SK-N-SH (cell line): Measurements from ENCODE around the gene ILDR1. TPM values are rescaled to one million over a fixed set of nuclear protein-coding genes. Genes with fewer than 3 reads are reported as not detected.

Experiments used
- CTCF ChIA-PET: fragments of 300-600, 350-600 bp; formaldehyde crosslinking; extraction: SDS; loops from one replicate; lab custom pipeline; 2021; lab: Yijun Ruan, JAX
- POLR2A ChIA-PET: fragments of 350-600 bp; sonication (Branson Sonifier 250); formaldehyde crosslinking; extraction: SDS; loops from one replicate; lab custom pipeline; 2020; ENCODE audit warnings: antibody characterized with exemption, inconsistent platforms; lab: Yijun Ruan, JAX
- DNase-seq: peaks from one replicate; pipeline ENCODE4 v3.0.0; 2012
- H2AFZ ChIP-seq: fragments of 200-600 bp; sonication (generic); 2 replicates; pipeline ENCODE4 v1.8.1; 2016; ENCODE audit warnings: antibody characterized with exemption, mild to moderate bottlenecking, low read depth
- H3F3A ChIP-seq: fragments of 200-600 bp; sonication (generic); replicated peaks from 2 replicates; pipeline ENCODE3; 2016; ENCODE audit warnings: antibody characterized with exemption, mild to moderate bottlenecking; ENCODE audit not compliant: insufficient read depth
- H3K27ac ChIP-seq, 2 experiments: fragments of 200-500 bp in 1 of 2; fragments of 200-600 bp in 1 of 2; sonication (Bioruptor generic) in 1 of 2; sonication (generic), shearing (Covaris generic) in 1 of 2; 2 replicates each; pipeline versions ENCODE4 v1.5.1 to v1.6.1; 2014 to 2016; ENCODE audit warnings: low read depth in 2 of 2, inconsistent platforms in 1 of 2, low read length in 1 of 2, mild to moderate bottlenecking in 1 of 2, mixed read lengths in 1 of 2
- H3K27me3 ChIP-seq: fragments of 200-600 bp; sonication (generic), shearing (Covaris generic); 2 replicates; pipeline ENCODE4 v1.6.1; 2016; ENCODE audit warnings: mixed run types; ENCODE audit not compliant: insufficient read depth
- H3K36me3 ChIP-seq, 2 experiments: fragments of 200-500 bp in 1 of 2; fragments of 200-600 bp in 1 of 2; sonication (Bioruptor generic) in 1 of 2; sonication (generic) in 1 of 2; replicated peaks in 1 of 2; 2 replicates each; pipeline versions ENCODE3 to v1.5.1; 2014 to 2016; ENCODE audit warnings: low read length in 1 of 2, mild to moderate bottlenecking in 1 of 2; ENCODE audit not compliant: insufficient read depth in 2 of 2, control insufficient read depth in 1 of 2
- H3K4me1 ChIP-seq, 2 experiments: fragments of 200-500 bp in 1 of 2; fragments of 200-600 bp in 1 of 2; sonication (Bioruptor generic) in 1 of 2; sonication (generic), shearing (Covaris generic) in 1 of 2; 2 replicates each; pipeline versions ENCODE4 v1.5.1 to v1.6.1; 2014 to 2016; ENCODE audit warnings: low read depth in 1 of 2, low read length in 1 of 2, mixed run types in 1 of 2; ENCODE audit not compliant: insufficient read depth in 2 of 2, control insufficient read depth in 1 of 2
- H3K4me2 ChIP-seq: fragments of 200-600 bp; sonication (generic), shearing (Covaris generic); 2 replicates; pipeline ENCODE4 v1.6.1; 2017; ENCODE audit warnings: mixed run types
- H3K4me3 ChIP-seq, 2 experiments: fragments of 200-500 bp in 1 of 2; fragments of 200-600 bp in 1 of 2; sonication (Bioruptor generic) in 1 of 2; sonication (generic), shearing (Covaris generic) in 1 of 2; 2 replicates each; pipeline versions ENCODE4 v1.5.1 to v1.8.1; 2014 to 2016; ENCODE audit warnings: low read depth in 2 of 2, inconsistent platforms in 1 of 2, low read length in 1 of 2, mild to moderate bottlenecking in 1 of 2, mixed read lengths in 1 of 2, moderate library complexity in 1 of 2
- H3K79me2 ChIP-seq: fragments of 200-600 bp; sonication (generic); 2 replicates; pipeline ENCODE4 v1.8.1; 2017; ENCODE audit warnings: mild to moderate bottlenecking; ENCODE audit not compliant: insufficient read depth
- H3K9ac ChIP-seq: fragments of 200-600 bp; sonication (generic); 2 replicates; pipeline ENCODE4 v1.6.1; 2017; ENCODE audit warnings: mixed run types
- H3K9me2 ChIP-seq: fragments of 200-600 bp; sonication (generic); 2 replicates; pipeline ENCODE4 v1.6.1; 2017; ENCODE audit warnings: mixed run types
- H3K9me3 ChIP-seq: fragments of 200-600 bp; sonication (generic); 2 replicates; pipeline ENCODE4 v1.6.1; 2017; ENCODE audit warnings: mixed run types, mild to moderate bottlenecking, moderate library complexity
- H4K20me1 ChIP-seq: fragments of 200-600 bp; sonication (generic); 2 replicates; pipeline ENCODE4 v1.6.1; 2017; ENCODE audit warnings: mild to moderate bottlenecking, mixed run types; ENCODE audit not compliant: insufficient read depth
- ELF1 ChIP-seq: IDR thresholded peaks from 2 replicates; pipeline ENCODE4 v1.4.0; 2012
- EZH2phosphoT487 ChIP-seq: fragments of 200-600 bp; sonication (generic); IDR thresholded peaks from 2 replicates; pipeline ENCODE4 v1.6.1; 2017; ENCODE audit warnings: low read depth, mixed run types, mild to moderate bottlenecking, antibody characterized with exemption, moderate library complexity, borderline replicate concordance
- FOSL2 ChIP-seq: IDR thresholded peaks from 2 replicates; pipeline ENCODE4 v1.4.0; 2012; ENCODE audit warnings: low read depth, mild to moderate bottlenecking, moderate library complexity, borderline replicate concordance
- FOXJ3 ChIP-seq: sonication (generic); formaldehyde crosslinking; IDR thresholded peaks from 2 replicates; pipeline ENCODE4 v1.5.1; 2020; ENCODE audit warnings: mild to moderate bottlenecking, missing genetic modification reagents
- FOXM1 ChIP-seq: IDR thresholded peaks from 2 replicates; pipeline ENCODE4 v1.4.0; 2012; ENCODE audit warnings: low read depth, mild to moderate bottlenecking
- IRF3 ChIP-seq: fragments of 150-350 bp; IDR thresholded peaks from 2 replicates; pipeline ENCODE4 v1.6.1; 2016; ENCODE audit warnings: mild to moderate bottlenecking, low read depth, low read length
- JUND ChIP-seq: IDR thresholded peaks from 2 replicates; pipeline ENCODE4 v1.4.0; 2012
- NRF1 ChIP-seq: IDR thresholded peaks from 2 replicates; pipeline ENCODE4 v1.6.1; 2012; ENCODE audit warnings: low read depth, mild to moderate bottlenecking, low read length
- POLR2AphosphoS5 ChIP-seq: IDR thresholded peaks from 2 replicates; pipeline ENCODE4 v1.6.1; 2012; ENCODE audit warnings: low read depth, low read length
- RAD21 ChIP-seq: IDR thresholded peaks from 2 replicates; pipeline ENCODE4 v1.6.1; 2012; ENCODE audit warnings: mild to moderate bottlenecking, low read length
- RFX5 ChIP-seq: IDR thresholded peaks from 2 replicates; pipeline ENCODE4 v1.6.1; 2012; ENCODE audit warnings: mild to moderate bottlenecking, improper control_type of control experiment, low read length
- SMC3 ChIP-seq: IDR thresholded peaks from 2 replicates; pipeline ENCODE4 v1.6.1; 2012; ENCODE audit warnings: low read depth, low read length, improper control_type of control experiment
- TAF1 ChIP-seq: IDR thresholded peaks from 2 replicates; pipeline ENCODE4 v1.6.1; 2012; ENCODE audit warnings: low read depth, mild to moderate bottlenecking, low read length, moderate library complexity, borderline replicate concordance
- TCF12 ChIP-seq: IDR thresholded peaks from 2 replicates; pipeline ENCODE4 v1.4.0; 2012
- TEAD4 ChIP-seq: IDR thresholded peaks from 2 replicates; pipeline ENCODE4 v1.4.0; 2012; ENCODE audit warnings: mild to moderate bottlenecking, borderline replicate concordance; ENCODE audit not compliant: insufficient read depth
- WGBS: methylation state at CpG from one replicate; pipeline ENCODE4 v1.1.6; 2017; ENCODE audit warnings: low lambda C conversion rate; 5-methylcytosine and 5-hydroxymethylcytosine counted together
- polyA plus RNA-seq, 3 experiments: library from polyadenylated mRNA; depleted of rRNA; stranded (reverse); fragments of >200 nt; gene quantifications; 2 replicates each; pipeline ENCODE4 v1.2.3, GENCODE V29; 2012
- TF ChIP-seq, protein P1 (sequence below): fragments of 200-600 bp; sonication (generic); IDR thresholded peaks from 2 replicates; pipeline ENCODE4 v1.6.1; 2017; ENCODE audit warnings: antibody characterized with exemption, mild to moderate bottlenecking, moderate library complexity

The ILDR1 gene
- polyA plus RNA-seq, 1 of the 3 experiments (the other 2 are of a cell fraction): 0.02 TPM

- Histone ChIP-seq H3K9ac (no peak overlapping the region), H3K9me3 (no peaks in the 10 kb centered on the region), H3K36me3 (no peaks in the 10 kb centered on the region), H3K27ac (no peak overlapping the region), H3K9me2 (no peaks in the 10 kb centered on the region), H2AFZ (no peak overlapping the region), H3K79me2 (no peaks in the 10 kb centered on the region), H3K4me1 (no peaks in the 10 kb centered on the region), H3F3A (no peaks in the 10 kb centered on the region), H4K20me1 (no peaks in the 10 kb centered on the region), H3K27me3 (peaks cover 3% of the 10 kb centered on the region; the same call in 1 of the 2 replicates), H3K4me2 (no peak overlapping the region), H3K4me3 (no peak overlapping the region)
- 15% methylated on average over 5 of the region's 5 CpGs for WGBS
- no peak for TF ChIP-seq TEAD4
- no peak for DNase-seq
- ChIA-PET CTCF (interaction anchor here (0.6 to 0.9 kb wide), 2 partner anchors 10 to 19 kb away, joined by 3 read pairs; no protein-coding TSS in a partner anchor), POLR2A (no interaction called here)
These were observed 8.6 kb downstream of the ILDR1 start for GRCh38 chr3:122013448-122013925.

DNA sequence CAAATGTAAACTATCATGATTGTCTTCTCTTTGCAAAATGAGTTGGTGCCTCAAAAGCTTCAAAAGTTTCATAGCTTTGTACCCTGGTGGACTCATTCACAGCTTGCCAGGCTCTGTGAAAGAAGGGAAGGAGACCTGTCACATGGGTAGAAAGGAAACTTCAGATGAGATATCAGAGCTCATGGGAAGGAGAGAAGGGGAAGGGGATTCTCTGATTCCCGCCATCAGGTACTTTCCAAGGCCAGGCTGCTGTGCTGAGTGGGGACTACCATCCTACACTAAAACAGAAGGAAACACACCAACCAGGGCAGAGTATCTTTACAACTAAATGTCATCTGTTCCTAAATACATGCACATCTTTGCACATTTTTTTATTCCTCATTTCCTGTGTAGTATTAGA lies 9.2 kb downstream of the ILDR1 start:
- no peak overlapping the region for H3K9ac ChIP-seq
- ChIA-PET CTCF (interaction anchor here (0.9 to 1.2 kb wide), 2 partner anchors 10 to 18 kb away, joined by 3 read pairs; no protein-coding TSS in a partner anchor), POLR2A (no interaction called here)

DNA sequence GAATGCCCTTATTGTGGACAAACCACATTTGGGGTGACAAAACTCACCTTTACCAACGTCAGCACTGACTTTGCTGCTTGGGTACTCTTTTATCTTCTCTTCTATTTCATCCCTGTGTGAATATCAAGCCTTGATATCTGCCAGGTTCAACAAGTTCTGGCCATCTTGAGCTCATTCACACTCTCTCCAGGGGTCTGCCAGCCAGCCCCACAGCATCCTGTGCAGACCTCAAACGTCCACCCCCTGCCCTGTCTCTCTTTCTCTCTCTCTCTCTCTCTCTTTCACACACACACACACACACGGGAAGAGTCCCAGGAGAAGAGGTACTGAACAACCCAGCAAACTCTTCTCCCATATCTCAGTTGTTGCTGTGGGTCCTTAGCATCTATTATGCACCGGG lies 10.7 kb downstream of the ILDR1 start:
- Histone ChIP-seq H3K79me2 (no peaks in the 10 kb centered on the region), H2AFZ (no peak overlapping the region), H3K9me2 (no peaks in the 10 kb centered on the region), H3K9me3 (no peaks in the 10 kb centered on the region), H3F3A (no peaks in the 10 kb centered on the region), H3K27ac (no peak overlapping the region), H4K20me1 (no peaks in the 10 kb centered on the region), H3K36me3 (no peaks in the 10 kb centered on the region), H3K4me2 (no peak overlapping the region), H3K9ac (no peak overlapping the region), H3K4me3 (no peak overlapping the region), H3K4me1 (no peaks in the 10 kb centered on the region), H3K27me3 (peaks cover 3% of the 10 kb centered on the region; the same call in 1 of the 2 replicates)
- no peak for DNase-seq
- WGBS: 2% methylated on average over 4 of the region's 4 CpGs
- ChIA-PET POLR2A (no interaction called here), CTCF (no interaction called here)
- no peak for TF ChIP-seq TCF12
- no peak for TF ChIP-seq FOSL2
- no peak for TF ChIP-seq RAD21
- no peak for TF ChIP-seq ELF1
- no peak for TF ChIP-seq SMC3
- TF ChIP-seq NRF1: no peak
- TF ChIP-seq EZH2phosphoT487: no peak
- TF ChIP-seq JUND: no peak
- no peak for TF ChIP-seq IRF3
- TF ChIP-seq, protein P1, sequence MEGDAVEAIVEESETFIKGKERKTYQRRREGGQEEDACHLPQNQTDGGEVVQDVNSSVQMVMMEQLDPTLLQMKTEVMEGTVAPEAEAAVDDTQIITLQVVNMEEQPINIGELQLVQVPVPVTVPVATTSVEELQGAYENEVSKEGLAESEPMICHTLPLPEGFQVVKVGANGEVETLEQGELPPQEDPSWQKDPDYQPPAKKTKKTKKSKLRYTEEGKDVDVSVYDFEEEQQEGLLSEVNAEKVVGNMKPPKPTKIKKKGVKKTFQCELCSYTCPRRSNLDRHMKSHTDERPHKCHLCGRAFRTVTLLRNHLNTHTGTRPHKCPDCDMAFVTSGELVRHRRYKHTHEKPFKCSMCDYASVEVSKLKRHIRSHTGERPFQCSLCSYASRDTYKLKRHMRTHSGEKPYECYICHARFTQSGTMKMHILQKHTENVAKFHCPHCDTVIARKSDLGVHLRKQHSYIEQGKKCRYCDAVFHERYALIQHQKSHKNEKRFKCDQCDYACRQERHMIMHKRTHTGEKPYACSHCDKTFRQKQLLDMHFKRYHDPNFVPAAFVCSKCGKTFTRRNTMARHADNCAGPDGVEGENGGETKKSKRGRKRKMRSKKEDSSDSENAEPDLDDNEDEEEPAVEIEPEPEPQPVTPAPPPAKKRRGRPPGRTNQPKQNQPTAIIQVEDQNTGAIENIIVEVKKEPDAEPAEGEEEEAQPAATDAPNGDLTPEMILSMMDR: no peak
- no peak for TF ChIP-seq TAF1
- TF ChIP-seq FOXJ3 (CRISPR knock-in tag): no peak
- no peak for TF ChIP-seq POLR2AphosphoS5

More for the DNA sequence above, 9.2 kb downstream of the ILDR1 start:
- Histone ChIP-seq H3K4me2 (no peak overlapping the region), H2AFZ (no peak overlapping the region), H3F3A (no peaks in the 10 kb centered on the region), H3K9me2 (no peaks in the 10 kb centered on the region), H3K27me3 (peaks cover 3% of the 10 kb centered on the region; the same call in 1 of the 2 replicates)
- no peak for DNase-seq
- TF ChIP-seq FOXM1 (no peak), RFX5 (no peak), SMC3 (no peak)
- TF ChIP-seq, all 33 proteins: peak for 0
- no peaks in the 10 kb centered on the region for H3K4me1 ChIP-seq
- H3K79me2 ChIP-seq: no peaks in the 10 kb centered on the region
- H3K27ac ChIP-seq: no peak overlapping the region
- WGBS: 7% methylated on average over 1 of the region's 1 CpG
- H3K36me3 ChIP-seq: no peaks in the 10 kb centered on the region
- H3K9me3 ChIP-seq: no peaks in the 10 kb centered on the region
- no peaks in the 10 kb centered on the region for H4K20me1 ChIP-seq
- no peak overlapping the region for H3K4me3 ChIP-seq
